Stomach (tissue), 9 donors: ENCODE data around the gene PRKCA. TPM values are rescaled to one million over a fixed set of nuclear protein-coding genes. Genes with fewer than 3 reads are reported as not detected.

Source experiments
- DNase-seq, 2 donors: peaks; one replicate each; pipeline versions ENCODE4 v3.0.0 to v3.0.0-alpha.2; 2013 to 2019
- H3K27ac ChIP-seq, 5 donors: fragments of 200-600 bp in 4 of 5; sonication (generic) in 4 of 5; one replicate each; pipeline ENCODE4 v1.5.1; 2013 to 2019; ENCODE audit warnings: mild to moderate bottlenecking in 1 of 5, moderate library complexity in 1 of 5
- H3K27me3 ChIP-seq, 3 donors: fragments of 200-600 bp; sonication (generic); one replicate each; pipeline ENCODE4 v1.5.1; 2017 to 2019; ENCODE audit warnings: mixed run types in 1 of 3
- H3K36me3 ChIP-seq, 4 donors: fragments of 200-600 bp; sonication (generic); 1 replicate in 3 of 4; 2 replicates in 1 of 4; pipeline ENCODE4 v1.5.1; 2016 to 2019
- H3K4me1 ChIP-seq, 4 donors: fragments of 200-600 bp; sonication (generic); one replicate each; pipeline ENCODE4 v1.5.1; 2016 to 2019
- H3K4me3 ChIP-seq, 4 donors: fragments of 200-600 bp; sonication (generic) in 3 of 4; one replicate each; pipeline ENCODE4 v1.5.1; 2016 to 2019; ENCODE audit warnings: mild to moderate bottlenecking in 1 of 4
- H3K9me3 ChIP-seq, 4 donors: fragments of 200-600 bp; sonication (generic); one replicate each; pipeline ENCODE4 v1.5.1; 2016 to 2019
- EP300 ChIP-seq: sonication (generic); formaldehyde crosslinking; IDR thresholded peaks from one replicate; pipeline ENCODE4 v1.6.1; 2017; ENCODE audit warnings: antibody characterized with exemption
- POLR2A ChIP-seq, 4 donors: fragments of 450-650 bp; IDR thresholded peaks; one replicate each; pipeline ENCODE4 v1.6.1; 2016; ENCODE audit warnings: antibody characterized with exemption in 4 of 4, control low read depth in 2 of 4, mild to moderate bottlenecking in 1 of 4, moderate library complexity in 1 of 4
- POLR2AphosphoS5 ChIP-seq, 3 donors: sonication (generic); formaldehyde crosslinking; IDR thresholded peaks; one replicate each; pipeline ENCODE4 v1.6.1; 2016; ENCODE audit warnings: antibody characterized with exemption in 3 of 3
- WGBS, 5 donors: extraction: QIAGEN DNeasy Blood & Tissue Kit in 3 of 5; methylation state at CpG; one replicate each; pipeline versions ENCODE4 v1.1.5 to v1.1.7; 2013 to 2018; 5-methylcytosine and 5-hydroxymethylcytosine counted together
- intact Hi-C: fragments of 100-400 bp; cut with DNase I; formaldehyde crosslinking; loops from one replicate; pipeline ENCODE4 v1.15.1; 2023; ENCODE audit warnings: low total_unique reads
- polyA plus RNA-seq, 3 donors: library from polyadenylated mRNA; stranded (reverse); fragments of 200-250 nt; gene quantifications; one replicate each; pipeline ENCODE4 v1.2.3, GENCODE V29; 2013
- total RNA-seq, 5 donors: library from RNA; depleted of rRNA; stranded (reverse); fragments of >200 nt; gene quantifications; one replicate each; pipeline versions ENCODE4 v1.1.0 to v1.2.3, GENCODE V29; 2014 to 2016
- TF ChIP-seq, protein P1 (sequence below), 7 experiments: fragments of 450-650 bp in 4 of 7; fragments of 200-600 bp in 3 of 7; sonication (generic) in 3 of 7; IDR thresholded peaks; one replicate each; pipeline ENCODE4 v1.5.1; 2016 to 2019; ENCODE audit warnings: antibody characterized with exemption in 7 of 7, control low read depth in 2 of 7, mild to moderate bottlenecking in 1 of 7
- donor health status: healthy with polysubstance abuse.
- donor health status: Bipolar disorder and iron deficiency.
- donor health status: healthy.

PRKCA gene
- total and polyA plus RNA-seq, 8 donors: 2.1 to 41.1 (median 12.2) TPM

GRCh38 chr17:66663041-66663606, 360.7 kb downstream of the PRKCA start:
- 64 to 77% (median 75%) methylated on average over 12 of the region's 12 CpGs for WGBS, 5 donors

GRCh38 chr17:66664336-66664735, 361.9 kb downstream of the PRKCA start:
- Histone ChIP-seq H3K36me3 (no peaks in the 10 kb centered on the region), H3K27ac (no peak overlapping the region), H3K4me1 (peaks cover 5 to 26% (median 17%) of the 10 kb centered on the region in 4 donors), H3K4me3 (no peak overlapping the region), H3K27me3 (no peaks in the 10 kb centered on the region), H3K9me3 (no peaks in the 10 kb centered on the region)
- TF ChIP-seq POLR2A (IDR thresholded peaks at IDR 0.05) (no peak), EP300 (no peak), POLR2AphosphoS5 (IDR thresholded peaks at IDR 0.05) (no peak)
- TF ChIP-seq, protein P1, sequence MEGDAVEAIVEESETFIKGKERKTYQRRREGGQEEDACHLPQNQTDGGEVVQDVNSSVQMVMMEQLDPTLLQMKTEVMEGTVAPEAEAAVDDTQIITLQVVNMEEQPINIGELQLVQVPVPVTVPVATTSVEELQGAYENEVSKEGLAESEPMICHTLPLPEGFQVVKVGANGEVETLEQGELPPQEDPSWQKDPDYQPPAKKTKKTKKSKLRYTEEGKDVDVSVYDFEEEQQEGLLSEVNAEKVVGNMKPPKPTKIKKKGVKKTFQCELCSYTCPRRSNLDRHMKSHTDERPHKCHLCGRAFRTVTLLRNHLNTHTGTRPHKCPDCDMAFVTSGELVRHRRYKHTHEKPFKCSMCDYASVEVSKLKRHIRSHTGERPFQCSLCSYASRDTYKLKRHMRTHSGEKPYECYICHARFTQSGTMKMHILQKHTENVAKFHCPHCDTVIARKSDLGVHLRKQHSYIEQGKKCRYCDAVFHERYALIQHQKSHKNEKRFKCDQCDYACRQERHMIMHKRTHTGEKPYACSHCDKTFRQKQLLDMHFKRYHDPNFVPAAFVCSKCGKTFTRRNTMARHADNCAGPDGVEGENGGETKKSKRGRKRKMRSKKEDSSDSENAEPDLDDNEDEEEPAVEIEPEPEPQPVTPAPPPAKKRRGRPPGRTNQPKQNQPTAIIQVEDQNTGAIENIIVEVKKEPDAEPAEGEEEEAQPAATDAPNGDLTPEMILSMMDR (IDR thresholded peaks at IDR 0.05): no peak
- WGBS, 5 donors: 91 to 97% (median 96%) methylated on average over 4 of the region's 4 CpGs
- intact Hi-C loops: no loop called here
- DNase-seq: no peak

More at GRCh38 chr17:66663041-66663606, 360.7 kb downstream of the PRKCA start:
- Histone ChIP-seq H3K9me3 (no peaks in the 10 kb centered on the region), H3K27ac (no peak overlapping the region), H3K36me3 (no peaks in the 10 kb centered on the region), H3K4me1 (peaks cover 5 to 26% (median 17%) of the 10 kb centered on the region in 4 donors), H3K27me3 (no peaks in the 10 kb centered on the region), H3K4me3 (no peak overlapping the region)
- DNase-seq: peak in 1 of 2 donors; percentile 35
- no peak for TF ChIP-seq EP300
- TF ChIP-seq POLR2AphosphoS5 (IDR thresholded peaks at IDR 0.05): no peak
- TF ChIP-seq POLR2A (IDR thresholded peaks at IDR 0.05): no peak
- TF ChIP-seq, protein P1 (IDR thresholded peaks at IDR 0.05): no peak
- intact Hi-C loops: no loop called here

GRCh38 chr17:66665194-66665593, 362.8 kb downstream of the PRKCA start:
- intact Hi-C loops: no loop called here
- Histone ChIP-seq H3K4me1 (peaks cover 5 to 26% (median 17%) of the 10 kb centered on the region in 4 donors), H3K4me3 (no peak overlapping the region), H3K36me3 (no peaks in the 10 kb centered on the region), H3K9me3 (no peaks in the 10 kb centered on the region), H3K27me3 (no peaks in the 10 kb centered on the region), H3K27ac (no peak overlapping the region)
- TF ChIP-seq POLR2AphosphoS5 (IDR thresholded peaks at IDR 0.05): no peak
- TF ChIP-seq, protein P1 (IDR thresholded peaks at IDR 0.05): no peak
- no peak for TF ChIP-seq EP300
- no peak for TF ChIP-seq POLR2A (IDR thresholded peaks at IDR 0.05)
- DNase-seq: no peak
- 93 to 100% (median 96%) methylated on average over 4 of the region's 4 CpGs for WGBS, 5 donors

DNA sequence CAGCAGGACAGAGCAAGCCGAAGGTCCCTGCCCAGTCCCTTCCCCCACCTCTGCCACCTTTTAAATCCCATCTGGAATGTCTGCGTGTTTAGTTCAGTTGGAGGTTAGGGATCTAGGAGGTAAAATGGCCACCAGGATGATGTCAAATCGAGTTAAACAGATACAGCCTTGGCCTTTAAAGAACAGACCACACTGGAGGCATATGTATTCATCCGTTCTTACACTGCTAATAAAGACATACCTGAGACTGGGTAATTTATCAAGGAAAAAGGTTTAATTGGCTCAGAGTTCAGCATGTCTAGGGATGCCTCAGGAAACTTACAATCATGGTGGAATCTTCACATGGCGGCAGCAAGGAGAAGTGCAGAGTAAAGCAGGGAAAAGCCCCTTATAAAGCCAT, 364.7 kb downstream of the PRKCA start:
- TF ChIP-seq POLR2A (IDR thresholded peaks at IDR 0.05) (no peak), EP300 (no peak), POLR2AphosphoS5 (IDR thresholded peaks at IDR 0.05) (no peak)
- TF ChIP-seq, protein P1 (IDR thresholded peaks at IDR 0.05): no peak
- Histone ChIP-seq H3K36me3 (no peaks in the 10 kb centered on the region), H3K27me3 (no peaks in the 10 kb centered on the region), H3K4me1 (peaks cover under 1 to 17% (median 8%) of the 10 kb centered on the region in 4 donors), H3K4me3 (no peak overlapping the region), H3K27ac (no peak overlapping the region), H3K9me3 (no peaks in the 10 kb centered on the region)
- intact Hi-C loops: no loop called here
- 86 to 95% (median 92%) methylated on average over 5 of the region's 5 CpGs for WGBS, 5 donors
- DNase-seq: no peak
